ENCODE results near the gene PHACTR3.

DNA sequence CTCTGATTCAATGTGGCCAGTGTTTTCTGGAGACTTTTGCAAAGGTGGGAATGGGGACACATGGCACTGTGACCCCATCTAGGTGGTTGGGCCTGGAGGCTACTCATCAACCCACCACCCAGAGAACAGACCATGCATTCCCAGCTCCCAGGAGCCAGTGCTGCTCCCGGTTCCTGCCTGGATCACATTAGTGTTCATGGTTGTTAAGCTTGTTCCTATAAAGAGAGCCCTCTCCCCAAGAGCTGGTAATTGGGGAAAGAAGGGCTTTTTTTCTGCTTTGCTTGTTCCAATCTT, 102.0 kb downstream of the PHACTR3 start:
- TF ChIP-seq, protein P1, sequence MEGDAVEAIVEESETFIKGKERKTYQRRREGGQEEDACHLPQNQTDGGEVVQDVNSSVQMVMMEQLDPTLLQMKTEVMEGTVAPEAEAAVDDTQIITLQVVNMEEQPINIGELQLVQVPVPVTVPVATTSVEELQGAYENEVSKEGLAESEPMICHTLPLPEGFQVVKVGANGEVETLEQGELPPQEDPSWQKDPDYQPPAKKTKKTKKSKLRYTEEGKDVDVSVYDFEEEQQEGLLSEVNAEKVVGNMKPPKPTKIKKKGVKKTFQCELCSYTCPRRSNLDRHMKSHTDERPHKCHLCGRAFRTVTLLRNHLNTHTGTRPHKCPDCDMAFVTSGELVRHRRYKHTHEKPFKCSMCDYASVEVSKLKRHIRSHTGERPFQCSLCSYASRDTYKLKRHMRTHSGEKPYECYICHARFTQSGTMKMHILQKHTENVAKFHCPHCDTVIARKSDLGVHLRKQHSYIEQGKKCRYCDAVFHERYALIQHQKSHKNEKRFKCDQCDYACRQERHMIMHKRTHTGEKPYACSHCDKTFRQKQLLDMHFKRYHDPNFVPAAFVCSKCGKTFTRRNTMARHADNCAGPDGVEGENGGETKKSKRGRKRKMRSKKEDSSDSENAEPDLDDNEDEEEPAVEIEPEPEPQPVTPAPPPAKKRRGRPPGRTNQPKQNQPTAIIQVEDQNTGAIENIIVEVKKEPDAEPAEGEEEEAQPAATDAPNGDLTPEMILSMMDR (IDR thresholded peaks at IDR 0.05), result no peak
- TF ChIP-seq POLR2A (IDR thresholded peaks at IDR 0.05) (no peak), POLR2AphosphoS5 (IDR thresholded peaks at IDR 0.05) (no peak)

Data from gastroesophageal sphincter (tissue), 3 donors.